22Rv1 (cell line): Measurements from ENCODE around the gene GPAT3.

Experiments
- ZFX ChIP-seq: fragments of 450-650 bp; IDR thresholded peaks from 2 replicates; pipeline ENCODE4 v1.6.1; 2017; ENCODE audit warnings: antibody characterized with exemption, borderline replicate concordance
- TF ChIP-seq, protein P1 (sequence below): fragments of 450-650 bp; IDR thresholded peaks from 2 replicates; pipeline ENCODE4 v1.5.1; 2017; ENCODE audit warnings: mild to moderate bottlenecking

DNA sequence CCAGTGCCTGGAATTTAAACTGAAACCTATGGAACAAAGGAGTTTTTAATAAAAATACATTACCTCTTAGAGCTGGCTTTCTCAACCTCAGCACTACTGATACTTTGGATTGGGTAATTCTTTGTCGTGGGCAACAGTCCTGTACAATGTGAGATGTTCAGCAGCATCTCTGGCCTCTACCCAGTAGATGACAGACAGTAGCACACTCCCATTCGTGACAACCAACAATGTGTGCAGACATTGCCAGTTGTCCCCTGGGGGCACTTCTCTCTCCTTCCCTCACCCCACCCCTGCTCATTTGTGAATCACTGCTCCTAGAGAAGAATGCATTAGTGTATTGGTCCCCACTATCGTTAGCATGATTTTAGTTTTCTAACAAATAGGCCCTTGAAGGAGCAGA lies 16.2 kb downstream of the GPAT3 start:
- TF ChIP-seq, protein P1, sequence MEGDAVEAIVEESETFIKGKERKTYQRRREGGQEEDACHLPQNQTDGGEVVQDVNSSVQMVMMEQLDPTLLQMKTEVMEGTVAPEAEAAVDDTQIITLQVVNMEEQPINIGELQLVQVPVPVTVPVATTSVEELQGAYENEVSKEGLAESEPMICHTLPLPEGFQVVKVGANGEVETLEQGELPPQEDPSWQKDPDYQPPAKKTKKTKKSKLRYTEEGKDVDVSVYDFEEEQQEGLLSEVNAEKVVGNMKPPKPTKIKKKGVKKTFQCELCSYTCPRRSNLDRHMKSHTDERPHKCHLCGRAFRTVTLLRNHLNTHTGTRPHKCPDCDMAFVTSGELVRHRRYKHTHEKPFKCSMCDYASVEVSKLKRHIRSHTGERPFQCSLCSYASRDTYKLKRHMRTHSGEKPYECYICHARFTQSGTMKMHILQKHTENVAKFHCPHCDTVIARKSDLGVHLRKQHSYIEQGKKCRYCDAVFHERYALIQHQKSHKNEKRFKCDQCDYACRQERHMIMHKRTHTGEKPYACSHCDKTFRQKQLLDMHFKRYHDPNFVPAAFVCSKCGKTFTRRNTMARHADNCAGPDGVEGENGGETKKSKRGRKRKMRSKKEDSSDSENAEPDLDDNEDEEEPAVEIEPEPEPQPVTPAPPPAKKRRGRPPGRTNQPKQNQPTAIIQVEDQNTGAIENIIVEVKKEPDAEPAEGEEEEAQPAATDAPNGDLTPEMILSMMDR = no peak
- no peak for TF ChIP-seq ZFX
